ENCODE data around the gene FNDC3B.
A peak's percentile ranks its signal among the peaks of the same experiment; 100 is the strongest.
"Not testable (repeated sequence)": the region's sequence is repeated elsewhere in the genome, so short reads cannot be mapped to it uniquely, and the experiment has no call there.

Gene FNDC3B

GRCh38 chr3:172042663-172043179 is 3.3 kb downstream of the FNDC3B start:
- H3K27me3 Mint-ChIP-seq, H3K9me3 Mint-ChIP-seq, H3K27ac Mint-ChIP-seq, H3K4me3 Mint-ChIP-seq, H3K36me3 Mint-ChIP-seq: not testable (repeated sequence)
- H3K4me1 Mint-ChIP-seq: peaks cover 68% of the 10 kb centered on the region

GRCh38 chr3:172043233-172043632 is 3.9 kb downstream of the FNDC3B start:
- Mint-ChIP-seq H3K27me3 (no peaks in the 10 kb centered on the region), H3K4me3 (no peak overlapping the region), H3K9me3 (no peaks in the 10 kb centered on the region), H3K27ac (no peak overlapping the region), H3K36me3 (peaks cover 2% of the 10 kb centered on the region), H3K4me1 (peaks cover 66% of the 10 kb centered on the region)

- H3K36me3 Mint-ChIP-seq: peaks cover 4% of the 10 kb centered on the region
- H3K4me3 Mint-ChIP-seq: no peak overlapping the region
- H3K9me3 Mint-ChIP-seq: no peaks in the 10 kb centered on the region
- peaks cover 66% of the 10 kb centered on the region for H3K4me1 Mint-ChIP-seq
- H3K27ac Mint-ChIP-seq: no peak overlapping the region
- H3K27me3 Mint-ChIP-seq: no peaks in the 10 kb centered on the region
Observed at GRCh38 chr3:172043766-172044165, 4.4 kb downstream of the FNDC3B start.

GRCh38 chr3:172044833-172045585 is 5.6 kb downstream of the FNDC3B start:
- no peaks in the 10 kb centered on the region for H3K9me3 Mint-ChIP-seq
- peaks cover 64% of the 10 kb centered on the region for H3K4me1 Mint-ChIP-seq
- H3K27me3 Mint-ChIP-seq: no peaks in the 10 kb centered on the region
- no peak overlapping the region for H3K27ac Mint-ChIP-seq
- peaks cover 7% of the 10 kb centered on the region for H3K36me3 Mint-ChIP-seq
- no peak overlapping the region for H3K4me3 Mint-ChIP-seq

GRCh38 chr3:172046268-172046915 is 7.0 kb downstream of the FNDC3B start:
- Mint-ChIP-seq H3K4me3 (no peak overlapping the region), H3K4me1 (peaks cover 60% of the 10 kb centered on the region), H3K27me3 (no peaks in the 10 kb centered on the region), H3K27ac (no peak overlapping the region), H3K9me3 (no peaks in the 10 kb centered on the region), H3K36me3 (peaks cover 10% of the 10 kb centered on the region)

GRCh38 chr3:172047567-172048115 is 8.3 kb downstream of the FNDC3B start:
- no peaks in the 10 kb centered on the region for H3K27me3 Mint-ChIP-seq

GRCh38 chr3:172048599-172048998 is 9.2 kb downstream of the FNDC3B start:
- no peak overlapping the region for H3K4me3 Mint-ChIP-seq
- peaks cover 48% of the 10 kb centered on the region for H3K4me1 Mint-ChIP-seq
- H3K36me3 Mint-ChIP-seq: peaks cover 14% of the 10 kb centered on the region

More at GRCh38 chr3:172047567-172048115, 8.3 kb downstream of the FNDC3B start:
- Mint-ChIP-seq H3K27ac (no peak overlapping the region), H3K4me3 (no peak overlapping the region), H3K4me1 (peaks cover 52% of the 10 kb centered on the region), H3K36me3 (peaks cover 15% of the 10 kb centered on the region), H3K9me3 (no peaks in the 10 kb centered on the region)

GRCh38 chr3:172051310-172051956 is 12.1 kb downstream of the FNDC3B start:
- H3K36me3 Mint-ChIP-seq: peaks cover 16% of the 10 kb centered on the region
- no peaks in the 10 kb centered on the region for H3K27me3 Mint-ChIP-seq
- H3K4me1 Mint-ChIP-seq: peaks cover 48% of the 10 kb centered on the region
- no peak overlapping the region for H3K27ac Mint-ChIP-seq
- no peaks in the 10 kb centered on the region for H3K9me3 Mint-ChIP-seq
- no peak overlapping the region for H3K4me3 Mint-ChIP-seq

More at GRCh38 chr3:172048599-172048998, 9.2 kb downstream of the FNDC3B start:
- Mint-ChIP-seq H3K27me3 (no peaks in the 10 kb centered on the region), H3K27ac (peak overlapping the region; percentile 76), H3K9me3 (no peaks in the 10 kb centered on the region)

- Mint-ChIP-seq H3K27me3 (no peaks in the 10 kb centered on the region), H3K9me3 (no peaks in the 10 kb centered on the region), H3K4me1 (peaks cover 48% of the 10 kb centered on the region), H3K36me3 (peaks cover 16% of the 10 kb centered on the region), H3K27ac (no peak overlapping the region), H3K4me3 (no peak overlapping the region)
Observed at GRCh38 chr3:172051957-172052354, 12.6 kb downstream of the FNDC3B start.

GRCh38 chr3:172052405-172052804 is 13.0 kb downstream of the FNDC3B start:
- H3K36me3 Mint-ChIP-seq: peaks cover 16% of the 10 kb centered on the region
- peaks cover 53% of the 10 kb centered on the region for H3K4me1 Mint-ChIP-seq
- no peak overlapping the region for H3K4me3 Mint-ChIP-seq
- no peak overlapping the region for H3K27ac Mint-ChIP-seq
- H3K27me3 Mint-ChIP-seq: no peaks in the 10 kb centered on the region
- H3K9me3 Mint-ChIP-seq: no peaks in the 10 kb centered on the region

- Mint-ChIP-seq H3K9me3 (no peaks in the 10 kb centered on the region), H3K4me1 (peaks cover 57% of the 10 kb centered on the region), H3K27me3 (no peaks in the 10 kb centered on the region), H3K27ac (no peak overlapping the region), H3K36me3 (peaks cover 15% of the 10 kb centered on the region), H3K4me3 (no peak overlapping the region)
Observed at GRCh38 chr3:172054115-172054764, 14.9 kb downstream of the FNDC3B start.

- Mint-ChIP-seq H3K4me3 (peak overlapping the region; percentile 11), H3K4me1 (peaks cover 60% of the 10 kb centered on the region), H3K27ac (peak overlapping the region; percentile 51), H3K36me3 (peaks cover 8% of the 10 kb centered on the region), H3K27me3 (no peaks in the 10 kb centered on the region), H3K9me3 (no peaks in the 10 kb centered on the region)
Observed at GRCh38 chr3:172056416-172056815, 17.0 kb downstream of the FNDC3B start.

- Mint-ChIP-seq H3K4me1 (peaks cover 64% of the 10 kb centered on the region), H3K4me3 (no peak overlapping the region), H3K27ac (no peak overlapping the region)
Observed at GRCh38 chr3:172057059-172057458, 17.7 kb downstream of the FNDC3B start.

GRCh38 chr3:172057624-172058327 is 18.4 kb downstream of the FNDC3B start:
- H3K36me3 Mint-ChIP-seq: peaks cover 3% of the 10 kb centered on the region
- H3K4me3 Mint-ChIP-seq: no peak overlapping the region
- no peak overlapping the region for H3K27ac Mint-ChIP-seq
- no peaks in the 10 kb centered on the region for H3K27me3 Mint-ChIP-seq
- H3K9me3 Mint-ChIP-seq: no peaks in the 10 kb centered on the region
- peaks cover 64% of the 10 kb centered on the region for H3K4me1 Mint-ChIP-seq

More at GRCh38 chr3:172057059-172057458, 17.7 kb downstream of the FNDC3B start:
- no peaks in the 10 kb centered on the region for H3K9me3 Mint-ChIP-seq
- peaks cover 8% of the 10 kb centered on the region for H3K36me3 Mint-ChIP-seq
- no peaks in the 10 kb centered on the region for H3K27me3 Mint-ChIP-seq

- peaks cover 18% of the 10 kb centered on the region for H3K36me3 Mint-ChIP-seq
- H3K9me3 Mint-ChIP-seq: no peaks in the 10 kb centered on the region
- no peaks in the 10 kb centered on the region for H3K27me3 Mint-ChIP-seq
- H3K4me3 Mint-ChIP-seq: no peak overlapping the region
- peaks cover 68% of the 10 kb centered on the region for H3K4me1 Mint-ChIP-seq
- no peak overlapping the region for H3K27ac Mint-ChIP-seq
Observed at GRCh38 chr3:172059532-172059931, 20.2 kb downstream of the FNDC3B start.
